H1 (cell line): ENCODE data around the gene SLMAP.

Source experiments
- BCL11A ChIP-seq, 2 experiments: IDR thresholded peaks; one replicate each; pipeline ENCODE4 v1.6.1; 2011; ENCODE audit warnings: low read depth in 2 of 2, low read length in 2 of 2, mild to moderate bottlenecking in 2 of 2
- EZH2 ChIP-seq: fragments of 200-600 bp; sonication (generic); IDR thresholded peaks from 2 replicates; pipeline ENCODE4 v1.7.1; 2012; ENCODE audit warnings: low read depth, mild to moderate bottlenecking, moderate library complexity, low read length, inconsistent platforms; ENCODE audit not compliant: severe bottlenecking
- KDM4A ChIP-seq: IDR thresholded peaks from one replicate; pipeline ENCODE4 v1.7.1; 2012; ENCODE audit warnings: low read depth, mild to moderate bottlenecking, moderate library complexity, low read length, inconsistent platforms; ENCODE audit not compliant: severe bottlenecking
- POLR2A ChIP-seq, 2 experiments: IDR thresholded peaks; 1 replicate in 1 of 2; 2 replicates in 1 of 2; pipeline ENCODE4 v1.6.1; 2011; ENCODE audit warnings: low read depth in 2 of 2, low read length in 2 of 2, mild to moderate bottlenecking in 2 of 2; ENCODE audit errors: control extremely low read depth in 1 of 2
- SUZ12 ChIP-seq: fragments of 200-600 bp; sonication (generic); IDR thresholded peaks from 2 replicates; pipeline ENCODE4 v1.6.1; 2012; ENCODE audit warnings: mild to moderate bottlenecking, inconsistent platforms, low read length, moderate library complexity, mixed read lengths
- TAF1 ChIP-seq: IDR thresholded peaks from 2 replicates; pipeline ENCODE4 v1.6.1; 2011; ENCODE audit warnings: mild to moderate bottlenecking, low read depth, low read length
- TBP ChIP-seq: IDR thresholded peaks from 2 replicates; pipeline ENCODE4 v1.6.1; 2011; ENCODE audit warnings: low read depth, low read length, improper control_type of control experiment
- YY1 ChIP-seq: IDR thresholded peaks from 2 replicates; pipeline ENCODE4 v1.6.1; 2011; ENCODE audit warnings: low read depth, mild to moderate bottlenecking, low read length
- ZNF274 ChIP-seq: IDR thresholded peaks from 2 replicates; pipeline ENCODE4 v1.7.0; 2012; ENCODE audit warnings: low read length, borderline replicate concordance; ENCODE audit errors: extremely low read depth
- TF ChIP-seq, protein P1 (sequence below): IDR thresholded peaks from 2 replicates; pipeline ENCODE4 v1.6.1; 2011; ENCODE audit warnings: low read length, improper control_type of control experiment
- TF ChIP-seq, protein P2 (sequence below), 3 experiments: IDR thresholded peaks; 1 replicate in 2 of 3; 2 replicates in 1 of 3; pipeline versions ENCODE4 v1.5.1 to v1.6.1; 2011; ENCODE audit warnings: low read length in 3 of 3, mild to moderate bottlenecking in 3 of 3, inconsistent platforms in 2 of 3, low read depth in 1 of 3, moderate library complexity in 1 of 3; ENCODE audit not compliant: insufficient read depth in 1 of 3; ENCODE audit errors: control extremely low read depth in 1 of 3

DNA sequence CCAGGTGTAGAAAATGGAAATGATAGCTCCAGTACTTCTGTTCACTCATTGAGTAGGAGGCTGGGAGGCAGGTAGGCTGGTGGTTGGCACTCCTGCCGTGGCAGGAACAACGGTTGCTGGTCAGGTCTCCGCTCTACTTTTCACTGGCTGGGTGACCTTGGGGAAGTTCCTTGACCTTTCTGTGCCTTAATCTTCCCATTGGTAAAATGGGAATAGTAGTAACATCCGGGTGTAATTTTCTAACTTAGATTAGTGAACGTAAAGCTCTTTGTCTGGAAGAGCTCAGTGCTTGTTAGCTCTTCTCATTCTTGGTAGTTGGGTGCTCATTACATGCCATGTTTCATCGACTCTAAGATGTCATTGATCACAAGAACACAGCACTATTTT lies 206.3 kb downstream of the SLMAP start:
- TF ChIP-seq TAF1 (no peak), YY1 (no peak), POLR2A (IDR thresholded peaks at IDR 0.05; ENCODE audit: control extremely low read depth in 1 of 2, low read depth in 2 of 2, low read length in 2 of 2) (no peak), TBP (no peak), EZH2 (no peak), ZNF274 (no peak), KDM4A (no peak), BCL11A (IDR thresholded peaks at IDR 0.05; ENCODE audit: low read depth in 2 of 2, low read length in 2 of 2) (no peak), SUZ12 (no peak)
- TF ChIP-seq, protein P1, sequence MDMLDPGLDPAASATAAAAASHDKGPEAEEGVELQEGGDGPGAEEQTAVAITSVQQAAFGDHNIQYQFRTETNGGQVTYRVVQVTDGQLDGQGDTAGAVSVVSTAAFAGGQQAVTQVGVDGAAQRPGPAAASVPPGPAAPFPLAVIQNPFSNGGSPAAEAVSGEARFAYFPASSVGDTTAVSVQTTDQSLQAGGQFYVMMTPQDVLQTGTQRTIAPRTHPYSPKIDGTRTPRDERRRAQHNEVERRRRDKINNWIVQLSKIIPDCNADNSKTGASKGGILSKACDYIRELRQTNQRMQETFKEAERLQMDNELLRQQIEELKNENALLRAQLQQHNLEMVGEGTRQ: no peak
- TF ChIP-seq, protein P2, sequence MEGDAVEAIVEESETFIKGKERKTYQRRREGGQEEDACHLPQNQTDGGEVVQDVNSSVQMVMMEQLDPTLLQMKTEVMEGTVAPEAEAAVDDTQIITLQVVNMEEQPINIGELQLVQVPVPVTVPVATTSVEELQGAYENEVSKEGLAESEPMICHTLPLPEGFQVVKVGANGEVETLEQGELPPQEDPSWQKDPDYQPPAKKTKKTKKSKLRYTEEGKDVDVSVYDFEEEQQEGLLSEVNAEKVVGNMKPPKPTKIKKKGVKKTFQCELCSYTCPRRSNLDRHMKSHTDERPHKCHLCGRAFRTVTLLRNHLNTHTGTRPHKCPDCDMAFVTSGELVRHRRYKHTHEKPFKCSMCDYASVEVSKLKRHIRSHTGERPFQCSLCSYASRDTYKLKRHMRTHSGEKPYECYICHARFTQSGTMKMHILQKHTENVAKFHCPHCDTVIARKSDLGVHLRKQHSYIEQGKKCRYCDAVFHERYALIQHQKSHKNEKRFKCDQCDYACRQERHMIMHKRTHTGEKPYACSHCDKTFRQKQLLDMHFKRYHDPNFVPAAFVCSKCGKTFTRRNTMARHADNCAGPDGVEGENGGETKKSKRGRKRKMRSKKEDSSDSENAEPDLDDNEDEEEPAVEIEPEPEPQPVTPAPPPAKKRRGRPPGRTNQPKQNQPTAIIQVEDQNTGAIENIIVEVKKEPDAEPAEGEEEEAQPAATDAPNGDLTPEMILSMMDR (IDR thresholded peaks at IDR 0.05; ENCODE audit: control extremely low read depth in 1 of 3, insufficient read depth in 1 of 3, low read depth in 1 of 3, low read length in 3 of 3): no peak
